ENCODE measurements around the gene ZNF766. TPM values are rescaled to one million over a fixed set of nuclear protein-coding genes. Genes with fewer than 3 reads are reported as not detected.

Gene ZNF766
- polyA plus RNA-seq, 12 donors: 11.6 to 20.0 (median 13.7) TPM; not detected in 1

Other genes with a start within 250 kb of the ZNF766 start
- 10 to 100 TPM in 7 of 12 donors, 1 to 10 TPM in 4, not detected in 1; 8.2 to 11.5 (median 10.3) TPM for gene ZNF614, start 241.2 kb upstream of the ZNF766 start, polyA plus RNA-seq (ENCODE audit: insufficient read length in 12 of 12)
- gene ZNF432, start 220.7 kb upstream of the ZNF766 start, polyA plus RNA-seq (ENCODE audit: insufficient read length in 12 of 12): 10 to 100 TPM in 7 of 12 donors, 1 to 10 TPM in 4, not detected in 1; 8.4 to 18.4 (median 10.7) TPM
- gene ZNF841, start 173.8 kb upstream of the ZNF766 start, polyA plus RNA-seq (ENCODE audit: insufficient read length in 12 of 12): 10 to 100 TPM in 9 of 12 donors, 1 to 10 TPM in 2, not detected in 1; 8.1 to 26.7 (median 13.4) TPM
- 10 to 100 TPM in 9 of 12 donors, 1 to 10 TPM in 2, not detected in 1; 7.3 to 14.9 (median 10.5) TPM for gene ZNF616, start 129.6 kb upstream of the ZNF766 start, polyA plus RNA-seq (ENCODE audit: insufficient read length in 12 of 12)
- 10 to 100 TPM in 5 of 12 donors, 1 to 10 TPM in 6, not detected in 1; 6.7 to 13.8 (median 8.7) TPM for gene ZNF836, start 98.0 kb upstream of the ZNF766 start, polyA plus RNA-seq (ENCODE audit: insufficient read length in 12 of 12)
- gene PPP2R1A, start 79.5 kb upstream of the ZNF766 start, polyA plus RNA-seq (ENCODE audit: insufficient read length in 12 of 12): 100 to 1,000 TPM in 11 of 12 donors, not detected in 1; 204 to 328 (median 279) TPM
- gene ZNF480, start 27.6 kb downstream of the ZNF766 start, polyA plus RNA-seq (ENCODE audit: insufficient read length in 12 of 12): 10 to 100 TPM in 6 of 12 donors, 1 to 10 TPM in 5, not detected in 1; 9.1 to 15.8 (median 10.1) TPM
- 1 to 10 TPM in 10 of 12 donors, not detected in 2; 3.9 to 8.8 (median 5.3) TPM for gene ZNF610, start 66.7 kb downstream of the ZNF766 start, polyA plus RNA-seq (ENCODE audit: insufficient read length in 12 of 12)
- 10 to 100 TPM in 10 of 12 donors, 1 to 10 TPM in 1, not detected in 1; 9.0 to 20.2 (median 15.7) TPM for gene ZNF880, start 100.3 kb downstream of the ZNF766 start, polyA plus RNA-seq (ENCODE audit: insufficient read length in 12 of 12)
- gene ZNF528, start 128.3 kb downstream of the ZNF766 start, polyA plus RNA-seq (ENCODE audit: insufficient read length in 12 of 12): 10 to 100 TPM in 11 of 12 donors, not detected in 1; 14.7 to 38.1 (median 22.6) TPM
- gene ZNF534, start 159.6 kb downstream of the ZNF766 start, polyA plus RNA-seq (ENCODE audit: insufficient read length in 12 of 12): 1 to 10 TPM in 2 of 12 donors, under 1 TPM in 8, not detected in 2; 0.47 to 1.9 (median 0.76) TPM
- gene ZNF578, start 184.0 kb downstream of the ZNF766 start, polyA plus RNA-seq (ENCODE audit: insufficient read length in 12 of 12): 1 to 10 TPM in 10 of 12 donors, not detected in 2; 2.3 to 5.4 (median 3.1) TPM

Data from muscle of arm (tissue), 12 donors.